Measurements from ENCODE around the gene OGA. TPM values are rescaled to one million over a fixed set of nuclear protein-coding genes. Genes with fewer than 3 reads are reported as not detected.
A peak's percentile ranks its signal among the peaks of the same experiment; 100 is the strongest.

OGA gene
- total and polyA plus RNA-seq, 4 experiments from 2014 or later = 26.6 to 325 (median 178) TPM

DNA sequence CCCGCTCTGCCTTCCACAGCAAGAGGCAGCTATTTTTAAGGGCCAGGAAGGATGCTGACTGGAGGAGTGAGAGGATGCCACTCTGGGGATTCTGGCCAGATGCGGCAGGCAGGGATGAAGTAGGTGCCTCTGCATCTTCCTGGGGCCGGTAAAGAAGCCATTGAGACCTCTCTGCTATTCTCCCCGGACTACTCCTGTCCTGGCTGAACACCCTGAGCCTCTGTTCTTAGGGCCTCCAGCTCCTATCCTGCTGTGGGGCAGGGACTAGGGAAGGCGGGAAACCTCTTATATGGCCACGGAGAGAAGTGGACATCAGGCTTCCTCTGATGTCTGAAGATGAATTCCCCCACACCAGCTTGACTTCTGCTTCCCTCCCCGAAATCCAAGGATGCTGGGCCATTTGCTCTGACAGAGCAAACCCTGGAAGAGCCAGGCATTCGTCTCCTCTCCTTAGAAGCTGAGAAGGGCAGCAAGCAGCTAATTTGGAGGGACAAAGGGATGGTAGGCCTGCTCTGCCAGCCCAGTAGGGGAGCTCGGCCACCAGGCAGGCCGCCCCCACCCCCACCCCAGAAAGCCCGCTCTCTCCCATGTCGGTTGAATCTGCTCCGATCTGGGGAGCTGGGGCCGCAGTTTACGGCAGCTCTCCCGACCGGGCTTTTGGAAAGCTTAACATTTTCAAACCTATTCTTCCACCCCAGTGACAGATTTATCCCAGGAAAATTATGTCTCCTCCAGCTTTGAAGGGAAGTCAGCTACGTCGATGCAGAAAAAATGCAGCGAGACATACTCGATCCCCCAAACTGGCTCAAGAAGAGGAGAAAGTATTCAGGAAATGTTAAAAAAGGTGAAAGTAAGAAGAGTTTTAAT is 45.1 kb downstream of the OGA start:
- Mint-ChIP-seq H3K27ac (no peak overlapping the region), H3K27me3 (peaks cover 44 to 57% of the 10 kb centered on the region in 2 donors), H3K4me1 (peaks cover 13 to 43% (median 18%) of the 10 kb centered on the region in 4 donors), H3K36me3 (no peaks in the 10 kb centered on the region), H3K9me3 (peaks cover 0 to 1% (median 0%) of the 10 kb centered on the region in 8 donors), H3K4me3 (peak overlapping the region in 4 of 8 donors; percentile 15 to 41 (median 30))
- POLR2A ChIA-PET (ENCODE audit: partially characterized antibody) = interaction anchor here (0.5 to 1.5 kb wide), 2 partner anchors 11 to 110 kb away, joined by 3 to 5 read pairs; no protein-coding TSS in a partner anchor
- no peak for DNase-seq
- peaks cover 20% of the 10 kb centered on the region for H3K4me1 ChIP-seq (ENCODE audit: insufficient read depth, low read length)
- no peak overlapping the region for H3K27ac ChIP-seq (ENCODE audit: low read depth, low read length)
- intact Hi-C loops (cut with micrococcal nuclease) = no loop called here
- peaks cover 44% of the 10 kb centered on the region for H3K27me3 ChIP-seq (ENCODE audit: insufficient read depth, low read length)
- H3K9me3 ChIP-seq (ENCODE audit: control insufficient read depth in 1 of 2, low read length in 2 of 2) = no peaks in the 10 kb centered on the region
- no peak overlapping the region for H3K4me3 ChIP-seq (ENCODE audit: low read length in 2 of 2)
- no peaks in the 10 kb centered on the region for H3K36me3 ChIP-seq (ENCODE audit: insufficient read depth, low read length)
- CTCF ChIA-PET (ENCODE audit: partially characterized antibody) = interaction anchor here (0.5 to 2.8 kb wide), 3 partner anchors 7 to 69 kb away, joined by 3 to 16 read pairs (median 7); no protein-coding TSS in a partner anchor

DNA sequence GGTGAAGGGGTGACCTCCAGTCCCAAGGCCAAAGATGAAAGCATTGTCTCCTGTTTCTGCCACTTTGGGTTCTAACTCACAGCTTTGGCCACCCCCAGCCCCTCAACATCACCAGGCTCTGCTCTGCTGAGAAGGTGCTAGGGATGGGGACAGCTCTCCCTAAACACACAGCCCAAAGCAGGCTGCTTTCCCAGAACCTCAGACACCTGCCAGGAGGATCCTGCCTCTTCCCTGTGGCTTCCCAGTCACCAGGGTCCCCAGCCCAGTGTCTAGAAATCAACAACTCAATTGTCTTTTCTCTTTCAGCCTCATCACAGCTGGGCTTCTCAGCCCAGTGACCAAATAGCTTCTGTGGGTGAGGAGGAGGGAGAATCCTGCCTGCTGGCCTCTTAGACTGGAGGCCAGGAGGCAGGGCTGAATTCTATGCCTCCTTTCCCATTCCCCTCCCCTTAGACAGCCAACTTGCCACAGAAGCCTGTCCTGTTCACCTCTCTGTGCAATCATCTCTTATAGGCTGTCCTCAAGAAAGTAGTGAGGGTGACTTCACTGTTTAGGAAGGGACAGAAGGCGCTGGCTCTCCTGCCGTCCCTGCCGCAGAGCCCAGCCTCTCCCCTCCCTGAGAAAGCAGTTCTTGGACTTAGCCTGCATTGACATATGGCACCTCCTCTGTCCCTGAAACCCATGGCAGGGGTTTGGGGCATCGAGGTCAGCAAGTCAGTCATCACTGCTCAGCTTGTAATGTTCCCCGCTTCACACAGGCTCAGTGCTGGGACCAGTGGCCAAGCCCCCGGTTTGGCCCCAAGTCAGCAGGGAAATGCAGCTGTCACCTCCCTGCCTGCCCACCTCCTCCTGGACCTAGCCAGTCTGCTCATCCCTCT is 46.0 kb downstream of the OGA start:
- no peak overlapping the region for H3K4me3 Mint-ChIP-seq
- ChIA-PET CTCF (ENCODE audit: partially characterized antibody) (interaction anchor here (0.6 to 2.8 kb wide), 3 partner anchors 8 to 69 kb away, joined by 3 to 16 read pairs (median 7); no protein-coding TSS in a partner anchor), POLR2A (ENCODE audit: partially characterized antibody) (interaction anchor here (0.5 to 1.3 kb wide), 2 partner anchors 11 to 111 kb away, joined by 3 read pairs; partner anchors contain the start of gene NPM3)

DNA sequence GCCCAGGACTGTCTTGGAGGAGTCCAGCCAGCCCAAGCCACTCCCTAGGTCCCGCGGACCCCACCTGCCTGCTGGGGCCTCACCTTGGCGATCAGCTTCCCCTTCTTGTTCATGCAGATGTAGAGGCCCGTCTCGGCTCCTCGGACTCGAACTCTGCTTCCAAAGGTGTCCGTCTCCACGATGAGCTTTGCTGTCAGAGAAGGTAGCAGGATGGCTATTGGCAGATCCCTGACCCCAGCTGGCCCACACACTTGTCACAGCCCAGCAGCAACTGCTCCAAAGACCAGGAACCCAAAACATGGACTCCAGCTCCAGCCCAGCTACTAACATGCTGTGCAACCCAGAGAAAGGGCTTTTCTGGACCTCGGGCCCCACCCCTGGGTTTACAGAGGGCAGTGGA is 46.9 kb downstream of the OGA start:
- Histone ChIP-seq H3K36me3 (ENCODE audit: insufficient read depth, low read length) (no peaks in the 10 kb centered on the region), H3K4me3 (ENCODE audit: low read length in 2 of 2) (no peak overlapping the region), H3K4me1 (ENCODE audit: insufficient read depth, low read length) (peaks cover 14% of the 10 kb centered on the region), H3K9me3 (ENCODE audit: control insufficient read depth in 1 of 2, low read length in 2 of 2) (no peaks in the 10 kb centered on the region), H3K27ac (ENCODE audit: low read depth, low read length) (no peak overlapping the region), H3K27me3 (ENCODE audit: insufficient read depth, low read length) (peaks cover 30% of the 10 kb centered on the region)
- H3K4me1 Mint-ChIP-seq = peaks cover 11 to 27% (median 17%) of the 10 kb centered on the region in 4 donors
- no peak overlapping the region for H3K27ac Mint-ChIP-seq
- CTCF ChIA-PET (ENCODE audit: partially characterized antibody) = interaction anchor here (2.8 kb wide), 1 partner anchor 9 kb away, joined by 16 read pairs; no protein-coding TSS in a partner anchor
- intact Hi-C loops (cut with micrococcal nuclease) = no loop called here
- DNase-seq = peak in 1 of 5 donors; percentile 33
- POLR2A ChIA-PET (ENCODE audit: partially characterized antibody) = interaction anchor here (1.3 kb wide), 1 partner anchor 11 kb away, joined by 3 read pairs; the partner anchor contains the start of gene NPM3
- no peaks in the 10 kb centered on the region for H3K36me3 Mint-ChIP-seq
- peaks cover 0 to 1% (median 0%) of the 10 kb centered on the region in 8 donors for H3K9me3 Mint-ChIP-seq
- peaks cover 33 to 49% of the 10 kb centered on the region in 2 donors for H3K27me3 Mint-ChIP-seq
- H3K4me3 Mint-ChIP-seq = no peak overlapping the region

More for the DNA sequence above, 46.0 kb downstream of the OGA start:
- Mint-ChIP-seq H3K4me1 (peaks cover 11 to 34% (median 18%) of the 10 kb centered on the region in 4 donors), H3K9me3 (peaks cover 0 to 1% (median 0%) of the 10 kb centered on the region in 8 donors), H3K27me3 (peaks cover 36 to 49% of the 10 kb centered on the region in 2 donors), H3K36me3 (no peaks in the 10 kb centered on the region), H3K27ac (no peak overlapping the region)
- no peak overlapping the region for H3K27ac ChIP-seq (ENCODE audit: low read depth, low read length)
- H3K4me1 ChIP-seq (ENCODE audit: insufficient read depth, low read length) = peaks cover 20% of the 10 kb centered on the region
- no peaks in the 10 kb centered on the region for H3K9me3 ChIP-seq (ENCODE audit: control insufficient read depth in 1 of 2, low read length in 2 of 2)
- no peak for DNase-seq
- no peak overlapping the region for H3K4me3 ChIP-seq (ENCODE audit: low read length in 2 of 2)
- H3K27me3 ChIP-seq (ENCODE audit: insufficient read depth, low read length) = peaks cover 38% of the 10 kb centered on the region
- H3K36me3 ChIP-seq (ENCODE audit: insufficient read depth, low read length) = no peaks in the 10 kb centered on the region
- intact Hi-C loops (cut with micrococcal nuclease) = no loop called here

DNA sequence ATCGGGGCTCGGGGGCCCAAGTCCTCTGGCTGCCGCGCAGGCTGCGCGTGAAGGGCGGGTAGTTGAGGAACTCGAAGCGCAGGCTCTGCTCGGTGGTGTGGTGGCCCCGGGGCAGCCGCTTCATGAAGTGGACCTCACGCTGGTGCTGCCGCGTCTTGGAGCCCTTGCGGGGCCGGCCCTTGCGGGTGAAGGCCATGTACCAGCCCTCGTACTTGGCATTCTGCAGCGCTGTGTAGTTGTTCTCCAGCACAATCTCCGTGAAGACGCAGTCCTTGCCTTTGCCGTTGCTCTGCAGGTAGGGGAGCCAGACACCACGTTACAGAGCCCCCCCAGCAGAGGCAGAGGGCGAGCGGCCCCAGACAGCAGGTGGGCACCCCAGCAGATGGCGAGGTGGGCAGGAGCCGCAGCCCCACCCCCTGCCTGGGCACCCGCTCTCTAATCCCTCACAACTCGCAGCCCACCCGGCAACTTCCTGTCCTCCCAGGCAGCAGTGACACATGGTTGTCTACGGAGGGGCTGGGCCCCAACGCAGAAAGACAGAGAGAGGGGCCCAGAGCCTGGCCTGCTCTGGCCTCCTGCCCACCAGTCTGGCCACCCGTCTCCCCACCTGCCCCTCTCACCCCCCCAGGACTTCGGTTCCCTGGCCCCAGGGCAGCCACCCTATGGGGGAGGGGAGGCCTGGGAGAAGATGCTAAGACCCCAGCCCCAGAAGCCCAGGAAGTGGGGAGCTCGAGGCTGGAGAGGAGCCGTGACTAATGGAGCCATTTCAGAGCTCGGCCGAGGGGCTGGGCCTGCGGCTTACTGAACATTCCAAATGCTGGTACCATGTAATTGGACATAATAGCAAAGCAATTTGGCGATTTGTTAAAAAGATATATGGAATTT is 47.7 kb downstream of the OGA start:
- H3K4me1 ChIP-seq (ENCODE audit: insufficient read depth, low read length) = peaks cover 14% of the 10 kb centered on the region
- peaks cover 0 to 1% (median 0%) of the 10 kb centered on the region in 8 donors for H3K9me3 Mint-ChIP-seq
- no peak for DNase-seq
- peaks cover 11 to 27% (median 17%) of the 10 kb centered on the region in 4 donors for H3K4me1 Mint-ChIP-seq
- CTCF ChIA-PET (ENCODE audit: partially characterized antibody) = interaction anchor here (0.7 to 6.0 kb wide), 2 partner anchors 9 to 69 kb away, joined by 3 to 23 read pairs; no protein-coding TSS in a partner anchor
- no peak overlapping the region for H3K4me3 ChIP-seq (ENCODE audit: low read length in 2 of 2)
- H3K27me3 ChIP-seq (ENCODE audit: insufficient read depth, low read length) = peaks cover 29% of the 10 kb centered on the region
- peaks cover 33 to 54% of the 10 kb centered on the region in 2 donors for H3K27me3 Mint-ChIP-seq
- H3K9me3 ChIP-seq (ENCODE audit: control insufficient read depth in 1 of 2, low read length in 2 of 2) = no peaks in the 10 kb centered on the region
- H3K36me3 Mint-ChIP-seq = no peaks in the 10 kb centered on the region
- intact Hi-C loops (cut with micrococcal nuclease) = no loop called here
- no peak overlapping the region for H3K27ac ChIP-seq (ENCODE audit: low read depth, low read length)
- H3K27ac Mint-ChIP-seq = no peak overlapping the region
- H3K4me3 Mint-ChIP-seq = peak overlapping the region in 1 of 8 donors; percentile 43
- POLR2A ChIA-PET (ENCODE audit: partially characterized antibody) = interaction anchor here (1.3 kb wide), 1 partner anchor 12 kb away, joined by 3 read pairs; the partner anchor contains the start of gene NPM3
- H3K36me3 ChIP-seq (ENCODE audit: insufficient read depth, low read length) = no peaks in the 10 kb centered on the region

DNA sequence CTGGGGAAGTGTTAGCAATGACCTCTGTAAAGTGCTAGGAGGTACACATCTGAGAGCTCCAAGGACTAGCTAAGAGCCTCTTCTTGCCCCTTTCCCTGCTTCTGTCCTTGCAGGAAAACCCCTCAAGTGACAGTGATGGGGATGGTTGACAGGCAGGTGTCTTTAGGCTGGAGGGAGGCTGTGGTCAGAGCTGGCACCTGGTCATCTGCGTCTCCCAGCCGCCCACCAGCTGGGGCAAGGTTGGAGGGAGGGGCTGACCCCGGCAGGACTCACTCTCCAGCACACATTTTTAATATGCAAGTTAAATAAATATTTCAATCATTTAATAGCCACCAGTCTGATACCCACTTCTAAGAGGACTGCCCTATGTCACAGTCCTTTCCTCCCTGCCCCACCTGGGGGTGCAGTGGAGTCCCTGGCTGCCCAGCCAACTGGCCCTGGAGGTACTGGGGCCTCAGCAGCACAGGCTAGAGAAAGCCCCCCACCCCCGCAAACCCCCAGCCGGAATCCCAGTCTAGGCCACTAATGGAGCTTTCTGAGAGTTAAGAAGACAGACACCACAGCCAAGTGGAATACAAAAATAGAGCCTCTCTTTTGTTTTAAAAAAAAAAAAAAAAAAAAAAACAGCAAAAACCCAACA is 48.6 kb downstream of the OGA start:
- Histone ChIP-seq H3K4me1 (ENCODE audit: insufficient read depth, low read length) (peaks cover 6% of the 10 kb centered on the region), H3K27ac (ENCODE audit: low read depth, low read length) (no peak overlapping the region), H3K27me3 (ENCODE audit: insufficient read depth, low read length) (peaks cover 24% of the 10 kb centered on the region), H3K9me3 (ENCODE audit: control insufficient read depth in 1 of 2, low read length in 2 of 2) (no peaks in the 10 kb centered on the region), H3K36me3 (ENCODE audit: insufficient read depth, low read length) (no peaks in the 10 kb centered on the region), H3K4me3 (ENCODE audit: low read length in 2 of 2) (no peak overlapping the region)
- no peak for DNase-seq
- peak overlapping the region in 1 of 7 donors; percentile 2 for H3K27ac Mint-ChIP-seq
- peaks cover 0 to 1% (median 0%) of the 10 kb centered on the region in 8 donors for H3K9me3 Mint-ChIP-seq
- ChIA-PET POLR2A (ENCODE audit: partially characterized antibody) (no interaction called here), CTCF (ENCODE audit: partially characterized antibody) (interaction anchor here (0.7 to 6.0 kb wide), 2 partner anchors 10 to 70 kb away, joined by 3 to 23 read pairs; no protein-coding TSS in a partner anchor)
- no peaks in the 10 kb centered on the region for H3K36me3 Mint-ChIP-seq
- intact Hi-C loops (cut with micrococcal nuclease) = no loop called here
- H3K4me3 Mint-ChIP-seq = no peak overlapping the region
- H3K4me1 Mint-ChIP-seq = peaks cover 9 to 20% (median 12%) of the 10 kb centered on the region in 4 donors
- H3K27me3 Mint-ChIP-seq = peaks cover 32 to 54% of the 10 kb centered on the region in 2 donors

DNA sequence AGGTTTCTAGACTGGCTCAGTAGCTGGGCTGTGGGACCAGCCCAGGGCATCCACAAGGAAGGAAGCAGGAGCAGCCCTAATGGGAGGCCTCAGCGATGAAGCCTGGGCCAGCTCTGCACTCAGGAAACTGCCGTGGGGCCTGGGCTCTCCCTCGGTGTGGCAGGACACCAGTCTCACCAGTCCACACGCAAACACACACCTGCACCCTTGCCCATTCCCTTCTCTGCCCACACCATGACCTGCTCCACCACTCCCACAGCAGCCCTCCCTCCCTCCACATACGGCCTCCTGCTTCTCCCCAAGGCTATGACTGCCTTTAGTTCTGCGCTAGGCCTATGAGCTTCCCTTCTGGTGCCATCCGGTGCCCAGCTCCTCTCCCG is 49.5 kb downstream of the OGA start:
- Mint-ChIP-seq H3K9me3 (peaks cover 0 to 1% (median 0%) of the 10 kb centered on the region in 8 donors), H3K4me1 (peaks cover 3 to 11% (median 5%) of the 10 kb centered on the region in 4 donors), H3K36me3 (no peaks in the 10 kb centered on the region), H3K27ac (no peak overlapping the region), H3K27me3 (peaks cover 24 to 47% of the 10 kb centered on the region in 2 donors), H3K4me3 (no peak overlapping the region)
- CTCF ChIA-PET (ENCODE audit: partially characterized antibody) = interaction anchor here (1.1 to 6.0 kb wide), 2 partner anchors 11 to 16 kb away, joined by 3 to 23 read pairs; no protein-coding TSS in a partner anchor
- Histone ChIP-seq H3K36me3 (ENCODE audit: insufficient read depth, low read length) (no peaks in the 10 kb centered on the region), H3K4me1 (ENCODE audit: insufficient read depth, low read length) (no peaks in the 10 kb centered on the region), H3K27ac (ENCODE audit: low read depth, low read length) (no peak overlapping the region), H3K9me3 (ENCODE audit: control insufficient read depth in 1 of 2, low read length in 2 of 2) (no peaks in the 10 kb centered on the region), H3K4me3 (ENCODE audit: low read length in 2 of 2) (no peak overlapping the region), H3K27me3 (ENCODE audit: insufficient read depth, low read length) (peaks cover 17% of the 10 kb centered on the region)
- no peak for DNase-seq
- POLR2A ChIA-PET (ENCODE audit: partially characterized antibody) = no interaction called here
- intact Hi-C loops (cut with micrococcal nuclease) = no loop called here
